Stomach (tissue), 9 donors: ENCODE data around the gene PINLYP. TPM values are rescaled to one million over a fixed set of nuclear protein-coding genes. Genes with fewer than 3 reads are reported as not detected.

Source experiments
- DNase-seq, 2 donors: peaks; one replicate each; pipeline versions ENCODE4 v3.0.0 to v3.0.0-alpha.2; 2013 to 2019
- H3K27ac ChIP-seq, 5 donors: fragments of 200-600 bp in 4 of 5; sonication (generic) in 4 of 5; one replicate each; pipeline ENCODE4 v1.5.1; 2013 to 2019; ENCODE audit warnings: mild to moderate bottlenecking in 1 of 5, moderate library complexity in 1 of 5
- H3K27me3 ChIP-seq, 3 donors: fragments of 200-600 bp; sonication (generic); one replicate each; pipeline ENCODE4 v1.5.1; 2017 to 2019; ENCODE audit warnings: mixed run types in 1 of 3
- H3K36me3 ChIP-seq, 4 donors: fragments of 200-600 bp; sonication (generic); 1 replicate in 3 of 4; 2 replicates in 1 of 4; pipeline ENCODE4 v1.5.1; 2016 to 2019
- H3K4me1 ChIP-seq, 4 donors: fragments of 200-600 bp; sonication (generic); one replicate each; pipeline ENCODE4 v1.5.1; 2016 to 2019
- H3K4me3 ChIP-seq, 4 donors: fragments of 200-600 bp; sonication (generic) in 3 of 4; one replicate each; pipeline ENCODE4 v1.5.1; 2016 to 2019; ENCODE audit warnings: mild to moderate bottlenecking in 1 of 4
- H3K9me3 ChIP-seq, 4 donors: fragments of 200-600 bp; sonication (generic); one replicate each; pipeline ENCODE4 v1.5.1; 2016 to 2019
- CTCF ChIP-seq, 7 experiments: fragments of 450-650 bp in 4 of 7; fragments of 200-600 bp in 3 of 7; sonication (generic) in 3 of 7; IDR thresholded peaks; one replicate each; pipeline ENCODE4 v1.5.1; 2016 to 2019; ENCODE audit warnings: antibody characterized with exemption in 7 of 7, control low read depth in 2 of 7, mild to moderate bottlenecking in 1 of 7
- EP300 ChIP-seq: sonication (generic); formaldehyde crosslinking; IDR thresholded peaks from one replicate; pipeline ENCODE4 v1.6.1; 2017; ENCODE audit warnings: antibody characterized with exemption
- POLR2A ChIP-seq, 4 donors: fragments of 450-650 bp; IDR thresholded peaks; one replicate each; pipeline ENCODE4 v1.6.1; 2016; ENCODE audit warnings: antibody characterized with exemption in 4 of 4, control low read depth in 2 of 4, mild to moderate bottlenecking in 1 of 4, moderate library complexity in 1 of 4
- POLR2AphosphoS5 ChIP-seq, 3 donors: sonication (generic); formaldehyde crosslinking; IDR thresholded peaks; one replicate each; pipeline ENCODE4 v1.6.1; 2016; ENCODE audit warnings: antibody characterized with exemption in 3 of 3
- WGBS, 5 donors: extraction: QIAGEN DNeasy Blood & Tissue Kit in 3 of 5; methylation state at CpG; one replicate each; pipeline versions ENCODE4 v1.1.5 to v1.1.7; 2013 to 2018; 5-methylcytosine and 5-hydroxymethylcytosine counted together
- intact Hi-C: fragments of 100-400 bp; cut with DNase I; formaldehyde crosslinking; loops from one replicate; pipeline ENCODE4 v1.15.1; 2023; ENCODE audit warnings: low total_unique reads
- polyA plus RNA-seq, 3 donors: library from polyadenylated mRNA; stranded (reverse); fragments of 200-250 nt; gene quantifications; one replicate each; pipeline ENCODE4 v1.2.3, GENCODE V29; 2013
- total RNA-seq, 5 donors: library from RNA; depleted of rRNA; stranded (reverse); fragments of >200 nt; gene quantifications; one replicate each; pipeline versions ENCODE4 v1.1.0 to v1.2.3, GENCODE V29; 2014 to 2016
- donor health status: healthy with polysubstance abuse.
- donor health status: Bipolar disorder and iron deficiency.
- donor health status: healthy.

The PINLYP gene
- total and polyA plus RNA-seq, 8 donors, result 0.14 to 18.7 (median 8.0) TPM; not detected in 1

- no peak for TF ChIP-seq POLR2AphosphoS5 (IDR thresholded peaks at IDR 0.05)
- TF ChIP-seq CTCF (IDR thresholded peaks at IDR 0.05), result no peak
- TF ChIP-seq POLR2A (IDR thresholded peaks at IDR 0.05), result no peak
- no peak for TF ChIP-seq EP300
- H3K4me3 ChIP-seq, result no peak overlapping the region
- H3K36me3 ChIP-seq, result peaks cover 30 to 53% (median 43%) of the 10 kb centered on the region in 4 donors
- no peak overlapping the region for H3K27ac ChIP-seq
- no peaks in the 10 kb centered on the region for H3K27me3 ChIP-seq
- intact Hi-C loops, result no loop called here
- no peak for DNase-seq
- 90 to 97% (median 95%) methylated on average over 9 to 12 of the region's 12 CpGs for WGBS, 5 donors
- peaks cover 0 to 15% (median 6%) of the 10 kb centered on the region in 4 donors for H3K4me1 ChIP-seq
- no peaks in the 10 kb centered on the region for H3K9me3 ChIP-seq
Observed at GRCh38 chr19:43612374-43612773, 36.8 kb downstream of the PINLYP start.

- intact Hi-C loops, result no loop called here
- TF ChIP-seq CTCF (IDR thresholded peaks at IDR 0.05) (no peak), POLR2A (IDR thresholded peaks at IDR 0.05) (no peak), EP300 (no peak), POLR2AphosphoS5 (IDR thresholded peaks at IDR 0.05) (no peak)
Observed at GRCh38 chr19:43616306-43616705, 40.7 kb downstream of the PINLYP start.

GRCh38 chr19:43616954-43617353 is 41.4 kb downstream of the PINLYP start:
- Histone ChIP-seq H3K36me3 (peaks cover 16 to 26% (median 24%) of the 10 kb centered on the region in 4 donors), H3K27me3 (no peaks in the 10 kb centered on the region), H3K9me3 (no peaks in the 10 kb centered on the region), H3K4me1 (peaks cover 0 to 38% (median 23%) of the 10 kb centered on the region in 4 donors), H3K27ac (no peak overlapping the region), H3K4me3 (no peak overlapping the region)
- intact Hi-C loops, result no loop called here
- 90 to 94% (median 90%) methylated on average over 6 of the region's 6 CpGs for WGBS, 5 donors
- no peak for DNase-seq
- TF ChIP-seq POLR2A (IDR thresholded peaks at IDR 0.05) (no peak), EP300 (no peak), POLR2AphosphoS5 (IDR thresholded peaks at IDR 0.05) (no peak), CTCF (IDR thresholded peaks at IDR 0.05) (no peak)

More at GRCh38 chr19:43616306-43616705, 40.7 kb downstream of the PINLYP start:
- no peak overlapping the region for H3K4me3 ChIP-seq
- H3K4me1 ChIP-seq, result peaks cover 0 to 38% (median 23%) of the 10 kb centered on the region in 4 donors
- no peak overlapping the region for H3K27ac ChIP-seq
- no peaks in the 10 kb centered on the region for H3K27me3 ChIP-seq
- DNase-seq, result no peak
- no peaks in the 10 kb centered on the region for H3K9me3 ChIP-seq
- peaks cover 20 to 32% (median 29%) of the 10 kb centered on the region in 4 donors for H3K36me3 ChIP-seq
- WGBS, 5 donors, result 58 to 90% (median 65%) methylated on average over 1 of the region's 1 CpG

- Histone ChIP-seq H3K27ac (peak overlapping the region; percentile 86 to 96 (median 95)), H3K36me3 (peaks cover 2 to 7% (median 4%) of the 10 kb centered on the region in 4 donors), H3K4me1 (peaks cover 0 to 38% (median 23%) of the 10 kb centered on the region in 4 donors), H3K4me3 (peak overlapping the region; percentile 71 to 80 (median 76)), H3K9me3 (no peaks in the 10 kb centered on the region), H3K27me3 (no peaks in the 10 kb centered on the region)
- TF ChIP-seq EP300, result no peak
- no peak for TF ChIP-seq POLR2AphosphoS5 (IDR thresholded peaks at IDR 0.05)
- intact Hi-C loops, result no loop called here
- WGBS, 5 donors, result 0 to 1% (median 0%) methylated on average over 12 to 14 of the region's 14 CpGs
- DNase-seq, result peak in 1 of 2 donors; percentile 80
Observed at GRCh38 chr19:43618921-43619261, 43.3 kb downstream of the PINLYP start.

- H3K9me3 ChIP-seq, result no peaks in the 10 kb centered on the region
- TF ChIP-seq POLR2AphosphoS5 (IDR thresholded peaks at IDR 0.05) (peak; percentile 38 to 87 (median 77)), CTCF (IDR thresholded peaks at IDR 0.05) (no peak), POLR2A (IDR thresholded peaks at IDR 0.05) (peak in 1 of 4 donors; percentile 23), EP300 (no peak)
- intact Hi-C loops, result no loop called here
- H3K4me3 ChIP-seq, result peak within 1 kb of the TSS; percentile 71 to 80 (median 76)
- H3K27me3 ChIP-seq, result no peaks in the 10 kb centered on the region
- peak within 1 kb of the TSS; percentile 86 to 96 (median 95) for H3K27ac ChIP-seq
- H3K4me1 ChIP-seq, result peaks cover 0 to 37% (median 23%) of the 10 kb centered on the region in 4 donors
- peak; percentile 87 to 97 for DNase-seq
- WGBS, 5 donors, result 0 to 1% (median 0%) methylated on average over 65 to 81 of the region's 81 CpGs
- peaks cover 0 to under 1% (median 0%) of the 10 kb centered on the region in 4 donors for H3K36me3 ChIP-seq
Observed at GRCh38 chr19:43619262-43620060, 43.9 kb downstream of the PINLYP start, which contains the start of gene ZNF428. Gene ZNF428, minus strand, starts transcription at chr19:43619629. Its CDS starts 5,325 bp downstream, at chr19:43614304.
